ENCODE measurements around the gene DYNC1H1. TPM values are rescaled to one million over a fixed set of nuclear protein-coding genes. Genes with fewer than 3 reads are reported as not detected.

The DYNC1H1 gene
- total RNA-seq, 4 donors from 2014 or later: 338 to 524 (median 432) TPM

DNA sequence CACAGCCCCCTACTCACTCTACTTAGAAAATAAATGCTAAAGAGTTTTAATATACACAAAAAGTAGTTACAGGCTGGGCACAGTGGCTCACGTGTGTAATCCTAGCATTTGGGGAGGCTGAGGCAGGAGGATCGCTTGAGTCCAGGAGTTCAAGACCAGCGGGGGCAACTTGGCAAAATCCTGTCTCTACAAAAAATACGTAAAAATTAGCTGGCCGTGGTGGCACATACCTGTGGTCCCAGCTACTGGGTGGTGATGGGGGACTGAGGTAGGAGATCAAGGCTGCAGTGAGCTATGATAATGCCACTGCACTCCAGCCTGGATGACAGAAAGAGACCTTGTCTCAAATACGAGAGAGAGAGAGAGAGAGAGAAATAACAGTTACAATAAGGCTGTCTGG, 9.9 kb upstream of the DYNC1H1 start:
- TF ChIP-seq, protein P1, sequence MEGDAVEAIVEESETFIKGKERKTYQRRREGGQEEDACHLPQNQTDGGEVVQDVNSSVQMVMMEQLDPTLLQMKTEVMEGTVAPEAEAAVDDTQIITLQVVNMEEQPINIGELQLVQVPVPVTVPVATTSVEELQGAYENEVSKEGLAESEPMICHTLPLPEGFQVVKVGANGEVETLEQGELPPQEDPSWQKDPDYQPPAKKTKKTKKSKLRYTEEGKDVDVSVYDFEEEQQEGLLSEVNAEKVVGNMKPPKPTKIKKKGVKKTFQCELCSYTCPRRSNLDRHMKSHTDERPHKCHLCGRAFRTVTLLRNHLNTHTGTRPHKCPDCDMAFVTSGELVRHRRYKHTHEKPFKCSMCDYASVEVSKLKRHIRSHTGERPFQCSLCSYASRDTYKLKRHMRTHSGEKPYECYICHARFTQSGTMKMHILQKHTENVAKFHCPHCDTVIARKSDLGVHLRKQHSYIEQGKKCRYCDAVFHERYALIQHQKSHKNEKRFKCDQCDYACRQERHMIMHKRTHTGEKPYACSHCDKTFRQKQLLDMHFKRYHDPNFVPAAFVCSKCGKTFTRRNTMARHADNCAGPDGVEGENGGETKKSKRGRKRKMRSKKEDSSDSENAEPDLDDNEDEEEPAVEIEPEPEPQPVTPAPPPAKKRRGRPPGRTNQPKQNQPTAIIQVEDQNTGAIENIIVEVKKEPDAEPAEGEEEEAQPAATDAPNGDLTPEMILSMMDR (IDR thresholded peaks at IDR 0.05; ENCODE audit: low read depth): no peak

DNA sequence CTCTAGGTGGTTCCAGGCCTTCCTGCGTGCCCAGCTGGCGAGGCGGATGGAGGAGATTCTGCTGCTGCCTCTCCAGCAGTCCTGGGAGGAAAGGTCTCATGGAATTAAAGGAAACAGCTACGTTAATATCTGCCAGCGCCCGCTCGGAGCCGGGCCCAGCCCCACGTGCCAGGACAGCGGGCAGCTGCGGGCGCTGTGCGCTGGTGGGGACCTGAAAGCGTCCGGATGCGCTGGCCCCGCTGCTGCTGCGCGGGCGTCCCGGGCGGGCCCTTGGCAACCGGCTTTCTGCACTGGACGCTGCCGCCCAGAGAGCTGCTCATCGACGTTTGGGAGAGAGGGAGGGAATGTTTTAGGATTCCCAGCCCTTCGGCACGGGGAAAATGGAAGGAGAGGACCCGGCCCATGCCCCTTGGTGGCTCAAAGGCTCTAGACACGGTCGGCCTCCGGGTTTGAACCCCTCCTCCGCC, 8.6 kb upstream of the DYNC1H1 start:
- TF ChIP-seq, protein P1 (IDR thresholded peaks at IDR 0.05; ENCODE audit: low read depth): no peak

GRCh38 chr14:101956179-101956885, 8.0 kb upstream of the DYNC1H1 start:
- TF ChIP-seq, protein P1 (IDR thresholded peaks at IDR 0.05; ENCODE audit: low read depth): no peak

- TF ChIP-seq, protein P1 (IDR thresholded peaks at IDR 0.05; ENCODE audit: low read depth): no peak
These were observed 6.8 kb upstream of the DYNC1H1 start for GRCh38 chr14:101957406-101958234.

GRCh38 chr14:101958418-101959180, 5.8 kb upstream of the DYNC1H1 start:
- TF ChIP-seq, protein P1 (IDR thresholded peaks at IDR 0.05; ENCODE audit: low read depth): no peak

GRCh38 chr14:101959277-101959676, 5.1 kb upstream of the DYNC1H1 start:
- TF ChIP-seq, protein P1 (IDR thresholded peaks at IDR 0.05; ENCODE audit: low read depth): no peak

All from subcutaneous adipose tissue (tissue), 4 donors.